ENCODE measurements around the gene METAP1D.
"Not testable (repeated sequence)": the region's sequence is repeated elsewhere in the genome, so short reads cannot be mapped to it uniquely, and the experiment has no call there.

METAP1D gene

GRCh38 chr2:172100080-172100934, 100.6 kb downstream of the METAP1D start:
- no peak for DNase-seq (ENCODE audit: insufficient read length, low spot score)
- no peak for FAIRE-seq

DNA sequence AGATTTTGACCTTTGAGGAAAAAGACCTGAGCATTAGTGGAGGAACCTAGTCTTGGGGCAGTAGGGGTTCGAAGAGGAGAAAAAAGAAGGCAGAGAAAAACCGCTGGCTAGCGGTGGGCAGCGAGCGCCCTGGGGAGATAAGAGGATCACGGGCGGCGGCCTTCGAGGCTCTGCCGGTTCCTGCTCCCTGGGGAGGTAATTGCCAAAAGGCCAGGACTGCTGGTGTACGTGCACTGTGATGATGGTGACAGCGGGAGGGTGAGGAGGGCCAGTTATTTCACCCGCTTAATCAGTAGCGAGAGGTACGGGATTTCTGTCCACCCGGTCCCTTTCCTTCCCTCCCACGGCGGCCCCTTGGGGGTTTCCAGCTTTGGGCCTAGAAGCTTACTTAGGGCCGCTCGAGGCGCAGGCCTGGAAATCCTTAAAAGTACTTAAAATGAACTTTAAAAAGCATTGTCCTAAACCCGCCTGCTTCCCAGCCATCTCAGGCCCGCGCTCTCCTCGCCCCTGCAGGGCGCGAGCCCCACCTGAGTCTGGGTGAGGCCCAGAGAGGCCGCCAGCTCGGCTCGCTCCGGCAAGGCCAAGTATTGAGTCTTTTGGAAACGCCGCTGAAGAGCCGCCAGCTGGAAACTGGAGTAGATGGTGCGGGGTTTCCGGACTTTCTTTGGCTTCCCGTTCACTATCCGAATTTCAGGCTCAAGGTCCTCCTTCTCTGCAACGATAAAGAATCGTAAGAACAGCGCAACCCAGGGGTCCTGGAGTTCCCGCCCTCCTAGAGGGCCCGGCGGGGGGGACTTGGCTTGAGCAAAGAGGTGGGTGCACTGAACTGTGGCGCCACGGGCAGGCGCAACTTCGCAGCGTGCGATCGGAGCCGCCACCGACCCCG, 101.4 kb downstream of the METAP1D start:
- FAIRE-seq (no peak), DNase-seq (ENCODE audit: insufficient read length, low spot score) (no peak)

DNA sequence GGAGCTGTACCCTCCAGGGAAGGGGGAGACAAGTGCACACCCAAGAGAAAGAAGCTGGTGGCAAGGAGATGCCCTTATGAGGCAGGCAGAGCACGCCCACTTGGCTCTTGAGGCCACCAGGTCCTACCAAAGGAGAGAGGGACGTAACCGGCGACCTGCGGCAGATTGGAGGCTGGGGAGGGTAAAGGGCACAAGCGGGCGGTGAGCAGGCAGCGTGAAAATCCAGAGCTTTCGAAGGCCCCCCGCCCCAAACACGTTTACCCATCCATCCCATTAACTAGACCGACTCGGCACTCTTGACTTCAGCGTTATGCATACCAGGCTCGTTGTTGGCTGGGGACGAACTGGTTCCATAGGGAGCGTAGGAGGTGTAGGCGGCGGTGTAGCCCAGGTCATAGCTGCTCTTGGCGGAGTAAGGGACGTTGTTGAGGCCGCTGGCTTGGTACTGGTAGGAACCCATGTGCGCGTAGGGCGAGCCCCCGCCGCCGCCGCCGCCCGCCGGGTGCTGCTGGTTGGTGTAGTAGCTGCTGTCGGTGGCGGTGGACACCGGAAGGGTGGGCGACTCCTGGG, 102.2 kb downstream of the METAP1D start:
- FAIRE-seq = no peak

DNA sequence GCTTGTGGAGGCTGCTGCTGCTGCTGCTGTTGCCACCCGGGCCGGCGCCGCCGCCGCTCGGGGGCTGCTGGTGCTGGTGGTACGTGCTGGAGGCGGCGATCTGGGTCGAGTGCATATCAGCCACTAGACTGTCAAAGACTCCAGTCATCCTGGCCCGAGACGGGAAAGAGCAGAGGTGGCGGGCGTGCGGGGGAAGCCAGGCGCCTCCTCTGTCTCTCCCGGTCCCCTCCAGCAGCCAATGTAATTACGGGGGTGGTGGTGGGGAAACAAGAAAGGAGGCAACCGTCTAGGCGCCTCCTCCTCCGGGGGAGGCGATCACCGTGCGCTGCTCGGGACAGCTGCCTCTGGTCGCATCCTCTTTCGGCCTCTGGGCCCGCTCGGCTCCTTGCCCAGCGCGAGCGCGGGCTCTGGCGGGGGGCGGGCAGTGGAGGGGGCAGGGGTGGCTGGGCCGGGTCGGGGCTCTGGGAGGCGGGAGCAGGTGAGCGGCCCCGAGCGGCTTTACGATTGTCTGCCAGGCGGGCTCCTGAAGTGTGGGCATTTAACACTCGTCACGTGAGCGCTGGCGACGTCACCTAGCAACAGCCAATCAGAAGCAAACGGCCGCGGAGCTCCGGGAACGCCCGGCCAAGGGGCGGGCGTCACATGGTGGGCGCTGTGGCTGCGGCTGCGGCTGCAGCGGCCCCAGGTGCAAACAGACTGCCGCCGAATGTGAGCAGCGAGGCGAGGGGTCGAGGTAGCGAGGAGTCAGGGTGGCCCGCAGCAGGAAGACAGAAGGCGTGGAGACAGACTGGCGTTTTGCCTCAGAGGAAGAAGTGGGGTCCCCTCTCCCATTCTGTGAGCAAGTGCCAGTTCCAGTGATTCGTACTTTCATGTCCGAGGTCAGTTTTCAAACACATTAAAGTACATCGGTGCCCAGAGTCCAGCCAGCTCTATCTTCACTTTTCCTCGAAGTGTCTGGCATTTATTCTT, 102.9 kb downstream of the METAP1D start, which contains the start of gene DLX2:
DLX2 (minus strand) TSS at position 510 of the 969 bp plus-strand sequence; CDS start at position 148, 362 bp downstream.
- peak; percentile 89 for DNase-seq (ENCODE audit: insufficient read length, low spot score)
- FAIRE-seq = peak; percentile 20

More for the DNA sequence above, 102.2 kb downstream of the METAP1D start:
- DNase-seq (ENCODE audit: insufficient read length, low spot score) = no peak

- peak; percentile 83 for DNase-seq (ENCODE audit: insufficient read length, low spot score)
- peak; percentile 28 for FAIRE-seq
Measured at GRCh38 chr2:172103471-172104272, 103.9 kb downstream of the METAP1D start.

GRCh38 chr2:172105471-172106107, 105.8 kb downstream of the METAP1D start:
- FAIRE-seq (no peak), DNase-seq (ENCODE audit: insufficient read length, low spot score) (no peak)

DNA sequence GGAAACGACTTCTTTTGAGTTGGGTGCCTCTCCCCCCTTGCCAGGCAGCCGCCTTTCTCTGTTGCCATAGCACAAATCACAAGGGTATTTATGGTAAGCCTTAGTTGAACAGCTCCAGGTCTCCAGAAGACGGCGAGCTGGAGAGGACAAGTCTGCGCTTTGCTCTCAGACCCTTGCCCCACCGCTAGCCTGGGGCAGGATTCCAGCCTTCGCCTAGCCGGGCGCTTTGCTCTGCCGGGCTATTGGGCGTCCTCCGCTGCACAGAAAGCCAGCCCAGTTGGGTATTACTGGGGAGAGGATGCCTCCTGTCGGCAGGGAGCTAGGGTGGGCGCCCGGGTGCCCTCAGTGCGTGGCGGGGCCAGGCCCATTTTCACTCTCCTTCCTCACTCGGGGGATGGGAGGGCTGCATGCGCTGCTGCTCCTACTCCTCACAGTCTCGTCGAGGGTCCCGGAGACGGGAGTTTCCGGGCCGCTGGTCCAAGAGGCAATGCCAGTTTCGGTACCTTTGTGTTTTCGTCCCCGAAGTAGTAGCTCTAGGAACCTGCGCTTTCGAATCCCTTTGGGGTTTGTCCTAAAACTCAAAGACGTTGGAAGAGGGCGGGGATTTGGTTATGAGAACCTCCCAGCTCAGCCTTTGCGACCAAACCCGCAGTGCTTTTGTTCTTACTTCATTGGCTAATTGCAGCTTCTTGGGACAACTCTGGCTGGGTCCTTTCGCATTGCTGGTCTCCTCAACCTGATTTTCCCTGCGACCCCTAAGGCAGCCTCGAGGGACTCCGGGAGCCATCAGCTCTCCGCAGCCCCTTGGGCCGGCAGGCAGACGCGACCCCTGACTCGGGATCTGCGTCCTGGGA, 106.6 kb downstream of the METAP1D start:
- peak; percentile 9 for FAIRE-seq
- peak; percentile 67 for DNase-seq (ENCODE audit: insufficient read length, low spot score)

GRCh38 chr2:172107690-172108586, 108.2 kb downstream of the METAP1D start:
- DNase-seq (ENCODE audit: insufficient read length, low spot score) = no peak
- no peak for FAIRE-seq

DNA sequence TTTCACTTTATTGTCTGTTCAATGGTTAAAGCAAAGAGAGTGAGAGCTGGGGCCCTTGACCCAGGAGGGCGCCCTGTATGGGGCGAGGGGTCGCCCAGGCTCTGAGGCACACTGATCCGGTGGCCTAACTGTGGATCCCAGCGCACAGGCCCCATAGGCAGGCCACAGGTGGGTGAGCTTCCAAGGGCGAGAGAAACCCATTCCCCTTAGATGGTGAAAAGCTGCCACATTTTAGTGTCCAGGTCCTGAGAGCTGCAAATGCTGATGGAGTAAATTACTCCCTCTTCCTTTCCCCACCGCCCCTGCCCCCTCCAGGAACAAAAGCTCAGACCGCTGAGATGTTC, 108.8 kb downstream of the METAP1D start:
- DNase-seq (ENCODE audit: insufficient read length, low spot score) = no peak
- FAIRE-seq = no peak

DNA sequence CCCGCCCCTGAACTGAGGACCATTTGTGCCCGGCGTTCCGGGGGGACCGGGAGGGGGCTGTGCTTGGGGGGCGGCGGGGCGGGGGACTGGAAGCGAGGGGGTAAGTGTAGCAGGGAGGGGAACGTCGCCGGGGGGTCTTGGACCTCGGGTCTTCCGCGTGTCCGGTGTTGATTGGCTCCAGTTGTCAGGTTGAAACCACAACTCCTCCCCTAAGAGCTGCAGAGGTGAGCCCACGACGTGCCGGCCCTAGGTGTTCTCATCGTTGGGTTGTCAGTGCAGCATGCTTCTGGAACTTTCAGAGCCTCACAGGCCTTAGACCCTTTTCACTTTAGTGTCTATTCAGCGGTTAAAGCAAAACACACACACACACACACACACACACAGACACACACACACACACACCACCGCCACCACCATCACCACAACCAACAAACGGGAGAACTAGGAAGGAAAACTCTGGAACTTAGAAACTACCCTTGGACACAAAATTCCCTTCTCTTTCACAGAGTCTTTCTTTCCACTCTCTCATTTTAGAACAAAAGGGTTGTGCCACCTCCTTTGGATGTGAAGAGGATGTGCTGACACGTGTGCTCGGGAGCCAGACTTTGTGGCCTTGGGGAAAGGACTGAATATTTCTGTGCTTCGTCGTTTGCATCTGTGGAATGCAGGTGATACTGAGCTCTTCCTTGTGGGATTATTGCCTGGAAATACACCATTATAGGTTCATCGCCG, 109.7 kb downstream of the METAP1D start:
- FAIRE-seq = no peak
- DNase-seq (ENCODE audit: insufficient read length, low spot score) = no peak

GRCh38 chr2:172109988-172110811, 110.4 kb downstream of the METAP1D start:
- FAIRE-seq (no peak), DNase-seq (ENCODE audit: insufficient read length, low spot score) (no peak)

DNA sequence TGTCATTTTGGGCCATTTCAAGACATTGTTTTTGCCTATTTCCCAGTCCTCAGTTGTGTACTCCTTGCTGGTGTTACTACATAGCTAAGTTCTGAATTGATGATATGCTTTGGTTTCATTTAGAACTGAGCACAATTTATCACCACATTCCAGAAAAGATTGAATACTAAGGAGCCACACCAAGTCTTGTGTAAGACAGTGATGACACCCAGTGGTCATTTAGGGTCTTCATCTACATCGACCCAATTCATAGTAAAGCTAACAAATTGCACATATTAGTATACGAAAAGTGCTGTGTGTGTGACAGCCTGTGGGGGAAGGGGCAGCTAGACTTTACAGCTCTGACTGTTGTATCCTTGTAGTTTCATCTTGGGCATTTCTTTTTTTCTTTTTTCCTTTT, 113.9 kb downstream of the METAP1D start:
- DNase-seq (ENCODE audit: insufficient read length, low spot score) (peak; percentile 43), FAIRE-seq (peak; percentile 36)

GRCh38 chr2:172114176-172114575, 114.4 kb downstream of the METAP1D start:
- not testable (repeated sequence) for DNase-seq (ENCODE audit: insufficient read length, low spot score); FAIRE-seq

- DNase-seq (ENCODE audit: insufficient read length, low spot score) (no peak), FAIRE-seq (no peak)
Measured at GRCh38 chr2:172114579-172114978, 114.8 kb downstream of the METAP1D start.

DNA sequence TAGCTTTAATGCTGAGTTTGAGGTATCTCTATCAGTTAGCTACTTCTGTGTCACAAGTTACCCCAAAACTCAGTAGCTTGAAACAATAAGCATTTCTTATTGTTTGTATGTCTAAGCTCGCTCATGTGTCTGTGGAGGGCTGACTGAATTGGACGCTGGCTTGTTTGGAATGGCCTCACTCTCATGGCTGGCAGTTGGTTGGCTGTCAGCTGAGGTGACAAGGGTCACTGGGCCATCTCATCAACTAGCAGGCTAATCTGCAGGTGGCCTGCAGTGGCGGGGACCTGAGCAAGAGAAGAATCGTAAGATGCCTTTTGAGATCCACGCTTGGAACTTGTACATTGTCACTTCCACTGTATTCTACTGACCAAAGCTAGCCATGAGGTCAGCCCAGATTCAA, 116.4 kb downstream of the METAP1D start:
- DNase-seq (ENCODE audit: insufficient read length, low spot score) = no peak
- FAIRE-seq = no peak
